Activated naive CD4-positive, alpha-beta T cell treated with anti-CD3 and anti-CD28 coated beads, Interleukin-2, amount 50 U/mL, for 72 hours (primary cell): ENCODE data around the gene MPDZ. TPM values are rescaled to one million over a fixed set of nuclear protein-coding genes. Genes with fewer than 3 reads are reported as not detected.
"Not testable (repeated sequence)": the region's sequence is repeated elsewhere in the genome, so short reads cannot be mapped to it uniquely, and the experiment has no call there.

Experiments
- ATAC-seq, 2 donors: fragments of 150-1000 bp; cut with Tn5 transposase; 2 replicates each; pipeline ENCODE4 v1.10.0; 2021; ENCODE audit warnings: mild to moderate bottlenecking in 2 of 2, moderate library complexity in 2 of 2
- DNase-seq, 2 donors: peaks; one replicate each; pipeline ENCODE4 v3.0.0; 2021 to 2022; ENCODE audit warnings: low spot score in 2 of 2
- H3K27ac Mint-ChIP-seq, 2 donors: one replicate each; pipeline ENCODE4 v1.8.0; 2022; ENCODE audit warnings: mild to moderate bottlenecking in 2 of 2, mixed read lengths in 2 of 2
- H3K36me3 Mint-ChIP-seq, 2 donors: one replicate each; pipeline ENCODE4 v1.8.0; 2022; ENCODE audit warnings: mixed read lengths in 2 of 2
- H3K9me3 Mint-ChIP-seq, 2 donors: one replicate each; pipeline ENCODE4 v1.8.0; 2022; ENCODE audit warnings: mixed read lengths in 2 of 2
- total RNA-seq, 2 donors: library from RNA; stranded (reverse); gene quantifications; one replicate each; pipeline ENCODE4 v1.2.3, GENCODE V29; 2022

The MPDZ gene
- total RNA-seq, 2 donors from 2014 or later, result not detected

- Mint-ChIP-seq H3K36me3 (peaks cover 0 to 15% of the 10 kb centered on the region in 2 donors), H3K9me3 (peaks cover 10 to 15% of the 10 kb centered on the region in 2 donors), H3K27ac (no peak overlapping the region)
- ATAC-seq (no peak), DNase-seq (no peak)
Observed at GRCh38 chr9:13274886-13275641, 4.4 kb downstream of the MPDZ start.

GRCh38 chr9:13270734-13271133 lies 8.8 kb downstream of the MPDZ start:
- ATAC-seq (no peak), DNase-seq (no peak)
- no peaks in the 10 kb centered on the region for H3K36me3 Mint-ChIP-seq
- H3K9me3 Mint-ChIP-seq, result peaks cover 18 to 24% of the 10 kb centered on the region in 2 donors
- H3K27ac Mint-ChIP-seq, result no peak overlapping the region

GRCh38 chr9:13269589-13270452 lies 9.7 kb downstream of the MPDZ start:
- H3K9me3 Mint-ChIP-seq, result peaks cover 17 to 24% of the 10 kb centered on the region in 2 donors
- DNase-seq, result no peak
- ATAC-seq, result no peak
- H3K27ac Mint-ChIP-seq, result no peak overlapping the region
- no peaks in the 10 kb centered on the region for H3K36me3 Mint-ChIP-seq

- ATAC-seq, result no peak
Observed at GRCh38 chr9:13268469-13268868, 11.0 kb downstream of the MPDZ start.

GRCh38 chr9:13267743-13268142 lies 11.7 kb downstream of the MPDZ start:
- Mint-ChIP-seq H3K9me3 (peaks cover 20 to 24% of the 10 kb centered on the region in 2 donors), H3K27ac (no peak overlapping the region), H3K36me3 (no peaks in the 10 kb centered on the region)
- DNase-seq, result no peak
- no peak for ATAC-seq

More at GRCh38 chr9:13268469-13268868, 11.0 kb downstream of the MPDZ start:
- peaks cover 20 to 24% of the 10 kb centered on the region in 2 donors for H3K9me3 Mint-ChIP-seq
- H3K27ac Mint-ChIP-seq, result no peak overlapping the region
- no peak for DNase-seq
- no peaks in the 10 kb centered on the region for H3K36me3 Mint-ChIP-seq

GRCh38 chr9:13266167-13266566 lies 13.3 kb downstream of the MPDZ start:
- Mint-ChIP-seq H3K9me3 (peaks cover 15 to 18% of the 10 kb centered on the region in 2 donors), H3K36me3 (no peaks in the 10 kb centered on the region), H3K27ac (no peak overlapping the region)
- DNase-seq, result no peak
- ATAC-seq, result no peak

GRCh38 chr9:13264788-13265187 lies 14.7 kb downstream of the MPDZ start:
- no peaks in the 10 kb centered on the region for H3K36me3 Mint-ChIP-seq
- ATAC-seq, result no peak
- peaks cover 18 to 20% of the 10 kb centered on the region in 2 donors for H3K9me3 Mint-ChIP-seq
- no peak overlapping the region for H3K27ac Mint-ChIP-seq
- no peak for DNase-seq

GRCh38 chr9:13263511-13263910 lies 16.0 kb downstream of the MPDZ start:
- no peak for DNase-seq

GRCh38 chr9:13252852-13253251 lies 26.6 kb downstream of the MPDZ start:
- Mint-ChIP-seq H3K27ac (no peak overlapping the region), H3K36me3 (no peaks in the 10 kb centered on the region), H3K9me3 (peaks cover 6 to 10% of the 10 kb centered on the region in 2 donors)
- ATAC-seq (no peak), DNase-seq (no peak)

More at GRCh38 chr9:13263511-13263910, 16.0 kb downstream of the MPDZ start:
- no peak for ATAC-seq
- no peak overlapping the region for H3K27ac Mint-ChIP-seq
- H3K9me3 Mint-ChIP-seq, result peaks cover 17 to 23% of the 10 kb centered on the region in 2 donors
- no peaks in the 10 kb centered on the region for H3K36me3 Mint-ChIP-seq

GRCh38 chr9:13244181-13244580 lies 35.3 kb downstream of the MPDZ start:
- DNase-seq (no peak), ATAC-seq (no peak)
- no peak overlapping the region for H3K27ac Mint-ChIP-seq
- H3K36me3 Mint-ChIP-seq, result no peaks in the 10 kb centered on the region
- H3K9me3 Mint-ChIP-seq, result peaks cover 0 to 7% of the 10 kb centered on the region in 2 donors

GRCh38 chr9:13241283-13241682 lies 38.2 kb downstream of the MPDZ start:
- DNase-seq (no peak), ATAC-seq (no peak)
- H3K27ac Mint-ChIP-seq, result no peak overlapping the region
- peaks cover 0 to 3% of the 10 kb centered on the region in 2 donors for H3K9me3 Mint-ChIP-seq
- no peaks in the 10 kb centered on the region for H3K36me3 Mint-ChIP-seq

- H3K9me3 Mint-ChIP-seq, result peaks cover 0 to 3% of the 10 kb centered on the region in 2 donors
- H3K36me3 Mint-ChIP-seq, result no peaks in the 10 kb centered on the region
- ATAC-seq (no peak), DNase-seq (no peak)
- H3K27ac Mint-ChIP-seq, result no peak overlapping the region
Observed at GRCh38 chr9:13239660-13240059, 39.8 kb downstream of the MPDZ start.

- peaks cover 0 to 3% of the 10 kb centered on the region in 2 donors for H3K9me3 Mint-ChIP-seq
- DNase-seq (no peak), ATAC-seq (no peak)
- H3K27ac Mint-ChIP-seq, result no peak overlapping the region
- H3K36me3 Mint-ChIP-seq, result no peaks in the 10 kb centered on the region
Observed at GRCh38 chr9:13239208-13239607, 40.3 kb downstream of the MPDZ start.

- ATAC-seq, result no peak
- no peak for DNase-seq
- H3K27ac Mint-ChIP-seq, result no peak overlapping the region
- H3K9me3 Mint-ChIP-seq, result peaks cover 0 to 4% of the 10 kb centered on the region in 2 donors
- H3K36me3 Mint-ChIP-seq, result no peaks in the 10 kb centered on the region
Observed at GRCh38 chr9:13234932-13235331, 44.6 kb downstream of the MPDZ start.

- DNase-seq (no peak), ATAC-seq (no peak)
- Mint-ChIP-seq H3K36me3 (no peaks in the 10 kb centered on the region), H3K27ac (no peak overlapping the region), H3K9me3 (peaks cover 0 to 8% of the 10 kb centered on the region in 2 donors)
Observed at GRCh38 chr9:13228431-13228830, 51.1 kb downstream of the MPDZ start.

- H3K27ac Mint-ChIP-seq, result no peak overlapping the region
- no peak for ATAC-seq
Observed at GRCh38 chr9:13224366-13224765, 55.1 kb downstream of the MPDZ start.

GRCh38 chr9:13222733-13223132 lies 56.8 kb downstream of the MPDZ start:
- H3K36me3 Mint-ChIP-seq, ATAC-seq, H3K27ac Mint-ChIP-seq, DNase-seq, H3K9me3 Mint-ChIP-seq: not testable (repeated sequence)

More at GRCh38 chr9:13224366-13224765, 55.1 kb downstream of the MPDZ start:
- Mint-ChIP-seq H3K9me3 (peaks cover 0 to 7% of the 10 kb centered on the region in 2 donors), H3K36me3 (no peaks in the 10 kb centered on the region)
- DNase-seq, result no peak
